NCI-H524 treated with DMSO at 0.1 percent for 48 hours (cell line): ENCODE measurements around the gene SPON1.
"Not testable (repeated sequence)": the region's sequence is repeated elsewhere in the genome, so short reads cannot be mapped to it uniquely, and the experiment has no call there.

Experiments used
- DNase-seq: peaks from one replicate; lab custom pipeline; 2025; lab: John Stamatoyannopoulos, UW

The SPON1 gene

GRCh38 chr11:14082338-14082737, 119.8 kb downstream of the SPON1 start:
- DNase-seq = no peak

DNA sequence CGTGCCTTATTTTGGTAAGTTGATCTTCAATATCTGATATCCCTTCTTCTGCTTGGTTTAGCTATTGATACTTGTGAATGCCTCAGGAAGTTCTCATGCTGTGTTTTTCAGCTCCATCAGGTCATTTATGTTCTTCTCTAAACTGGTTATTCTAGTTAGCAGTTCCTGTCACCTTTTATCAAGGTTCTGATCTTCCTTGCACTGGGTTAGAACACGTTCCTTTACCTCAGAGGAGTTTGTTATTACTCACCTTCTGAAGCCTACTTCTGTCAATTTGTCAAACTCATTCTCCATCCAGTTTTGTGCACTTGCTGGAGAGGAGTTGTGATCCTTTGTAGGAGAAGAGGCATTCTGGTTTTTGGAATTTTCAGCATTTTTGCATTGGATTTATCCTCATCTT, 126.3 kb downstream of the SPON1 start:
- not testable (repeated sequence) for DNase-seq

DNA sequence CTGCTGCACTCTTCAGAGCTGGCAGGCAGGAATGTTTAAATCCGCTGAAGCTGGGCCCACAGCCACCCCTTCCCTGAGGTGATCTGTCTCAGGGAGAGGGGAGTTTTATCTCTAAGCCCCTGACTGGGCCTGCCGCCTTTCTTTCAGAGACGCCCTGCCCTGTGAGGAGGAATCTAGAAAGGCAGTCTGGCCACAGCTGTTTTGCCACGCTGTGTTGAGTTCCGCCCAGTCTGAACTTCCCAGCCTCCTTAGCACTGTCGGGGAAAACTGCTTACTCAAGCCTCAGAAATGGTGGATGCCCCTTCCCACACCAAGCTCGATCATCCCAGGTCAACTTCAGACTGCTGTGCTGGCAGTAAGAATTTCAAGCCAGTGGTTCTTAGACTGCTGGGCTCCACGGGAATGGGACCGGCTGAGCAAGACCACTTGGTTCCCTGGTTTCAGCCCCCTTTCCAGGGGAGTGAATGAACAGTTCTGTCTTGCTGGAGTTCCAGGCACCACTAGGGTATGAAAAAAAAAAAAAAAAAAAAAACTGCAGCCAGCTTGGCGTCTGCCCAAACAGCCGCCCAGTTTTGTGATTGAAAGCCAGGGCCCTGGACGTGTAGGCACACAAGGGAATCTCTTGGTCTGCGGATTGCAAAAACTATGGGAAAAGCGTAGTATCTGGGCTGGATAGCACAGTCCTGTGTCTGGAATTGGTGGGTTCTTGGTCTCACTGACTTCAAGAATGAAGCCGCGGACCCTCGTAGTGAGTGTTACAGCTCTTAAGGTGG, 127.4 kb downstream of the SPON1 start:
- no peak for DNase-seq

DNA sequence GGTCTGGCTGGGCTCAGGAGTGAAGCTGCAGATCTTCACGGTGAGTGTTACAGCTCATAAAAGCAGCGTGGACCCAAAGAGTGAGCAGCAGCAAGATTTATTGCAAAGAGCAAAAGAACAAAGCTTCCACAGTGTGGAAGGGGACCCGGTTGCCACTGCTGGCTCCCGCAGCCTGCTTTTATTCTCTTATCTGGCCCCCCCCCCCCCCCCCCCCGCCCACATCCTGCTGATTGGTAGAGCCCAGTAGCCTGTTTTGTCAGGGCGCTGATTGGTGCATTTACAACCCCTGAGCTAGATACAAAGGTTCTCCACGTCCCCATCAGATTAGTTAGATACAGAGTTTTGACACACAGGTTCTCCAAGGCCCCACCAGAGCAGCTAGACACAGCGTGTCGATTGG, 128.1 kb downstream of the SPON1 start:
- not testable (repeated sequence) for DNase-seq

GRCh38 chr11:14093065-14093464, 130.5 kb downstream of the SPON1 start:
- no peak for DNase-seq

DNA sequence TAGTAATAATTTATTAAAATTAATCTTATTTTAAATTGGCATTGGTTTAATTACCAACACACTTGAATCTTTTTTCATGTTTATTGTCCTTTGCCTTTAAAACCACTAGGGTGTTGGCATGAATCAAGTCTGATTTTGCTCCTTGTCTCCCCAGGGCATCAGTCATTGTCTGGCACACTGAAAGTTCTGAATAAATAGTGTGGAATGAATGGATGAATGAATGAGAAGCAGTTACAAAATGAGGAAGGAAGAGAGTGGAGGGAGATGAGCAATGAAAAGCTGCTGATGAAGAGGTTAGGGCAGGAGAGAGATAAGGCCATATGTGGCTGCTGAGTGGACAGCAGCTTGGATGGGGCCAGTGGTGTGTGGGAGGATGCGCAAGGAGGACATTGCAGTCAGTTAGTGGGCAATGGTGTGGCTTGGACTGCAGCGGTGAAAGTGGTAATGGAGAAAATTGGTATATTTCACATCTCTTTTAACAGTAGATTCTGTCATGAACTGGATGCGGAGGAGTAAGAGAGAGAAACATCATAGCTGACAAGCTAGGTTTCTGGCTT, 132.0 kb downstream of the SPON1 start:
- no peak for DNase-seq

GRCh38 chr11:14095882-14096281, 133.4 kb downstream of the SPON1 start:
- no peak for DNase-seq

DNA sequence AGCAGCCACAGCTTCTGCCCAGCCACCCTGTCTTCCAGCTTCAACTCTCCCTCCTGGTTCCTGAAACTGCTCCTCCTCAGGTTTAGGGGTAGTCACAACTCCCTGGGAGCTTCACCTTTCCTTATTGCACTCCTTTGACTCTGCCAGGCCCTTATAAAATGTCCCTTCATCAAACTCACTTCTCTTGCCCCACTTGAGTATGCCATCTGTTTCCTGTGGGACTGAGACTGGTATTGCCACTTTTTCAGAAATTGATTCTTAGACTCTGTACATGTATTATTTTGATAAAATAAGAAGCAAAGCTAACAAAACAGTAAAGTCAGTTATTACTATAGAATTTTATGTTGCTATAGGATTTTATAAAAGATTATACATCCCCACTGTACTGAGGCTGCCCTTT, 134.1 kb downstream of the SPON1 start:
- peak; percentile 4 for DNase-seq

DNA sequence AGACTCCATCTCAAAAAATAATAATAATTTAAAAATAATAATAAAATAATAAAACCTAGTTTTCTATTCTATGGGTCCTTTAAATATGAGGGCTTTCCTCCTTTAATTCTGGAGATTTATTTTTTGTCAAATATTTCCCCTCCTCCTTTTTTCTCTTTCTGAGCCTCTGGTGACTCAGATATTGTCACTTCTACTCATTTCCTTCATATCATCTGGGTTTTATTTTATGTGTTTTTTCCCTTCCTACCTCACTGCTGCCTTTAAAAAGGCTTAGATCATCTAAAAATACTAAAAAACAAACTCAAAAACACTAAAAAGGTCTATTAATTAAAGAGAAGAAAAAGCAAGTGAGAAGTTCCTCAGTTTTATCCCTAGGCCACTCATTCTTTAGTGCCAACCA, 138.9 kb downstream of the SPON1 start:
- no peak for DNase-seq

GRCh38 chr11:14102766-14103165, 140.2 kb downstream of the SPON1 start:
- DNase-seq = peak; percentile 23

DNA sequence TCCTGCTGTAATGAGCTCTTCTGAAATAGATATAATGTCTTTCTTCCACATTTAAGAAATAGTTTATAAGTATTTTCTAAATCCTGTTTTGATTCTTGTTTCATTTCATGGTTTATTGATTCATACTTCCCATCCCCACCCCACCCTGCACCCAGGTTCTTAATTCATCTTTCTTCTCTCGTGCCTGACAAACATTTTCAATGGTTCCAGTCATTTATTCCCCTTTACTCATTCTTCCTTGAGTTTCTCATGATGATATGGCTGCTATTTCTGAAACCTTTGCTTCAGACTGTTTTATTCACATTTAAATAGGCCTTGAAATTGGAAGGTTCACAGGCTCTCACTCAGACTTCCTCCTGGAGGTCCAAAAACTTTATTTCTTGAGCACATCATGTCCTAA, 142.9 kb downstream of the SPON1 start:
- no peak for DNase-seq

- no peak for DNase-seq
These were observed 144.0 kb downstream of the SPON1 start for GRCh38 chr11:14106303-14107049.

- DNase-seq = no peak
These were observed 144.5 kb downstream of the SPON1 start for GRCh38 chr11:14107050-14107430.

DNA sequence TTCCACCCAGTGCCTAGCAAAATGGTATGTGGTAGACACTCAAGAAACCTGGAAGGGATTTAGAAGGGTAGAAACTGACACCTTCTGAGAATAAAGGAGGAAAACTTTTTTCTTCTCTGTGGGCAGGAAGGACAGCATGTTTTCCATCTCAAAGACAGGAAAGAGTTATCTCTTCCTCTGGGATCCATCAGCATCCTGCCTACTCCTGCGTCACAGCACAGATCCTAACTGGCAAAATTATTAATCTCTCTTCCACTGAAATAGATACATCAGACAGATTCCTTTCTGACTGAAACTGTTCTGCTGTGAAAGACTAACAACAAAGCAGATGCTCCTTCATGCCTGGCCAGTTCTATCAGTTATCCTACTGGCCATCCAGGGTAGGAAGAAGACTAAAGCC, 147.2 kb downstream of the SPON1 start:
- no peak for DNase-seq

GRCh38 chr11:14110629-14111028, 148.1 kb downstream of the SPON1 start:
- no peak for DNase-seq

- DNase-seq = no peak
These were observed 149.0 kb downstream of the SPON1 start for GRCh38 chr11:14111496-14111895.

- peak; percentile 64 for DNase-seq
These were observed 150.2 kb downstream of the SPON1 start for GRCh38 chr11:14112721-14113120.

DNA sequence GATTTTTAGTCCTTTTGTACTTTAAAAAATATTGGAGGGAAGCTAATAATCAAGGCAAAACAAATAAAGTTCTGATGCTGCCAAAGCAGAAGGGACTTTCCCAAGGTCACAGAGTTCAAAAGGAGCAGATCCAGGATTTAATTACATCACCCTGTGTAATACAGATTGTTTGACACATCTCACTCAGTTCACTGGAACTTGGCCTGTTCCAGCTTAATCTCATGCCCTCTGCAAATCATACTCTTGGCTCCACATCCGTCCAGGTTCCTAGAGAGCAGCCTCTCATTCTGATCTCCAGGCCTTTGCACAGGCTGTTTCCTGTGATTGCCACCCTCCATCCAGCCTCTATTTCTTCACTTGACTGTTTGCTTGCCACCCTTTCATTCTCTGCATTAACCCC, 151.7 kb downstream of the SPON1 start:
- DNase-seq = no peak

DNA sequence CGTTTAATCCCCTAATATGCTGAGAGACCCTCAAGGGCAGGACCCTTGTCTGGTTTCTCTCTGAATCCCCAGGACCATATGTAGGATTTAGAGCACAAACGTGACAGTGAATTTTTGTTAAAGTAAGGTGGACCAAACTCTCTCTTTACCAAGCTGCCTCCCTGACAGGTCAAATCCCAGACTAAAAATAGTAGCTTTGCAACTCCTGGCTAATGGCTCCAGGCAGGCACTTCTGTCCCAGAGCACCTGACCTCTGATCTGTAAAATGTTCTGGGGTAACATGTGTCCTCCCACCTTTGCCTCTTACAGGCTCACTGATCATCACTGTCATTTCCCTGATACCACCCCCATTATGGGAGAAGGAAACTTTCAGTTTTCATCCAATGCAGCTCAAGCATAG, 152.3 kb downstream of the SPON1 start:
- no peak for DNase-seq

DNA sequence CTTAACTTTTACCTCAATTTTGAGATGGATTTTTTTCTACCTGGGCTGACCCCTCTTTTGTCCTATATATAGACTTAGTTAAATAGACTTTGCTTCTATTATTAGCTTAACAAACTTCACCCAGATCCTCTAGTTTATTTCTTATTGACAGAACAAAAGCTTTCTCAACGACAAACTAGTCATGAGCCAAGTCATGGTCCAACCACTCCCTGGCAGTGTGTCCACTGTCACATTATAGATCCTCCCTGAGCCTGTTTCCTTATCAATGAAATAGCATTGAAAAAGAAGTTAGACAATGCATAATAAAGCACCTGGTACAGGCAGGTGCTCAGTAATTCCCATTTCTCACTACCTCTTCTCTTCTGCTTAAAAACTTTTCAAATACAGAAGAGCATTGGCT, 155.1 kb downstream of the SPON1 start:
- DNase-seq = no peak

GRCh38 chr11:14118072-14118471, 155.5 kb downstream of the SPON1 start:
- DNase-seq = no peak

DNA sequence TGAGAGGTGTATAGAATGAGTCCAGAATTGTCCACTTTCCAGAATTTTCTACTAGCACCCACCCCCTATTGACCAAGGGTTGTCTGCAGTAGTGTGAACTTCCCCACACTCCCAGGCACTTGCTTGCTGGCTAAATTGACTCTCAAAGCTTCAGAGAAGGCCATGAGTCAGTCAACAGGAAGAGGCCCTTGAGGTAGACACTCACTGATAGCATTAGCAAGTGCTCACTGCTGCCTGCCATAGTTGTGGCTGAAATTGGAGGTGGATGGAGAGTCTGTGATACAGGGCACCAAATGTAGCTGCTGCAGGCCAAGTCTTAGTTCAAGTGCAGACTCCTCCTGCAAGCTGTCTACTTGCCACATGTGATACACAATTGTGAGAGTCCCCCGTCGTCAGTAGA, 156.8 kb downstream of the SPON1 start:
- DNase-seq = no peak

GRCh38 chr11:14124350-14124749, 161.8 kb downstream of the SPON1 start:
- no peak for DNase-seq
